GM19452 (cell line): ENCODE results near the gene AKAP12.

Experiments used
- ATAC-seq: cut with Tn5 transposase; IDR thresholded peaks from one replicate; pipeline ENCODE4 v1.9.1; 2021; ENCODE audit not compliant: unreplicated experiment

AKAP12 gene

DNA sequence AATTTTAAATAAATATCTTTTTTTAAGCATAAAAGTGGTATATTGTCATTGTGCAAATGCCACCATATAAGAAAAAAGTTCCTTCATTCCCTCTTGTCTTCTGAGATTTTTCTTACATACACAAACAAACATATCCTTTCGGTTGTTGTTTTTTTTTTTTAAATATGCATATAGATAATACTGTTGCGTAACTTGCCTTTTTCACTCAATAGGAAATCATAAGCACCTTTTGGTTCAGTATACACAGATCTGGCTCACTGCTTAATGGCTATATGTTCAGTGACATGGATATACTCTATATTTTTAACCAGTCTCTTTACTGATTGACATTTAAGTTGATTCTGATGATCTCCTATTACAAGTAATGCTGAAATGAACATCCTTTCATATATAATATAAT, 40.1 kb downstream of the AKAP12 start:
- no peak for ATAC-seq

- no peak for ATAC-seq
Measured at GRCh38 chr6:151280859-151281258, 41.1 kb downstream of the AKAP12 start.

GRCh38 chr6:151284012-151284411, 44.2 kb downstream of the AKAP12 start:
- peak; percentile 63 for ATAC-seq

DNA sequence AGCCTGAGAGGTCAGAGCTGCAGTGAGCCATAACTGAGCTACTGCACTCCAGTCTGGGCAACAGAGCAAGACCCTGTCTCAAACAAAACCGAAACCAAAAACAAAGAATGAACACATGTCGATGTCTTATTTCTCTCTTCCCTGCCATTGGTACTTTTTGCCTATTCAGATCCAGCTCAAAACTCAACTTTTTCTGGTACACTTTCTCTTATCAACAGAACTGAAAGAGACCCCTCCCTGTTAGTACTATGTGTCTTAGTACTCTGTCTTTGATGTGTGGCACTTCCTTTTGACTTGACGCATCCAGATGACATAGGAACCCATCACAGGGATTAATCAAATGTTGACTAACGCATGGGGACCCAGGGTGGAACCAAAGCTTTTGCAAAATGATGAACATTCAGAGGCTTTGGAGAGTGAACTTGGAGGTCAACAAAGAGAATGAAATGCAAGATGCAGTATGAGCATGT, 44.8 kb downstream of the AKAP12 start:
- peak; percentile 52 for ATAC-seq

DNA sequence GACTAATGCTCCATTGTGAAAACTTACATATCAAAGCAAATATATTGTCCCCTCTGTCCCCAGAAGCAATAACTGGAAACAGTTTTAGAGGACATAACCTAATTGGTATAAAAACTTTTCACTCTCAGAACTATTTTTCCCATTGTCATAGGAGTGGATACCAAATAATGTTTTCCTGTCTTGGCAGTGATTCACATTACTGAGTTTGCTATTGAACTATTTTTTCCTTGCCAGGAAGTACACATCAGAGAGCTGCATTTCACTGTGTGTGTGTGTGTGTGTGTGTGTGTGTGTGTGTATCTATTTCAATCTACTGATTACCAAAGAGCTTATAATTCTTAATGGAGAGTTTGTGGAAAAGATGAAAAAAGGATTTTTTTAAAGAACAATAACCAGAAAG, 45.4 kb downstream of the AKAP12 start:
- ATAC-seq, result no peak

DNA sequence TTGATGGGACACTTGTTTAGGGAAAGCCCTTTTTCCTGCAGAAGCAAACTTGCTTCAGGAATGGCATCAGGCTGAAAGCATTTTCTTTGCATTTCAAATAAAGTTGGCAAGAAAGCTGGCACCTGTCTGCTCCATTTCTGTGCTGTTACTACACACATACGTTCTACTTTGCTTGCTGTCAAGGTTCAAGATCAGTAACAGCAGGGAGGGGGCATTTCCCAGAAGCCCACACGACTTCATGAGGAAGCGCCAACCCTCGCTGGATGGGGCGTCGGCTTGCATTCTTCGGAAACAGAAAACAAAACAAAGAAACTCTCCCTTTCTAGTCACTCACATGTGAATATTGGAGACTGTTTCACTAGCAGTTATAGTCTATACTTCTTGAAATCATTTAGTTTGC, 46.4 kb downstream of the AKAP12 start:
- no peak for ATAC-seq

DNA sequence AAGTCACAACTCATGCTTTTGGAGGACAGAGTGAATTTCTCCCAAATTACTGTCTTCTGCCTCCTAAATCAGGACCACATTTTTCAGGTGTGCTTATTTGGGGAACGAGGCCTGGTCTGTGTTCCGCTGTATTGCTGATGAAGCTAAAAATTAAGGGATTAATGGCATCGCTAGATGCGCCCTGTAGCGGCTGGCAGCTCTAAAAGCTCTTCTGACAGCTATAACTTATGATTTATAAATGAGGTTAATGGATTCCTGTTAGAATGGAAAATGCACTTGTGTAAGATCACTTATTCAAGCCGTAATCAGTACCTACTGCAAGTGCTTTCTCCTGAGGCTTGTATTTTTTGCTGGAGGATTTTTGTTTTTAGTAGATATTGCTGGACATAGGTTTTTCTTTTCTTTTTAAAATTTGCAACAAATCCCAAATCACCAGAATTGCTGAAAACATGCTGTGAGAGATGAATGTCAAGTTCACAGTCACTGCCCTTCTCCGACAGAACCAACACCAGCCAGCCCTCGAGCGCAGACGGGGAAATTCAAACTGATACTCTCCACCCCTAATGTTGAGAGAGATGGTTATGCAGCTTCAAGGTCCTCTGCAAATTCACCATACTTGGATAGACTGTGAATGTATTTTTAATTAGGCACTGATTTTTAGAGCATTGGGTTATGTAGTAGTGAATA, 49.1 kb downstream of the AKAP12 start:
- ATAC-seq, result no peak

- no peak for ATAC-seq
Measured at GRCh38 chr6:151289399-151290007, 49.7 kb downstream of the AKAP12 start.

DNA sequence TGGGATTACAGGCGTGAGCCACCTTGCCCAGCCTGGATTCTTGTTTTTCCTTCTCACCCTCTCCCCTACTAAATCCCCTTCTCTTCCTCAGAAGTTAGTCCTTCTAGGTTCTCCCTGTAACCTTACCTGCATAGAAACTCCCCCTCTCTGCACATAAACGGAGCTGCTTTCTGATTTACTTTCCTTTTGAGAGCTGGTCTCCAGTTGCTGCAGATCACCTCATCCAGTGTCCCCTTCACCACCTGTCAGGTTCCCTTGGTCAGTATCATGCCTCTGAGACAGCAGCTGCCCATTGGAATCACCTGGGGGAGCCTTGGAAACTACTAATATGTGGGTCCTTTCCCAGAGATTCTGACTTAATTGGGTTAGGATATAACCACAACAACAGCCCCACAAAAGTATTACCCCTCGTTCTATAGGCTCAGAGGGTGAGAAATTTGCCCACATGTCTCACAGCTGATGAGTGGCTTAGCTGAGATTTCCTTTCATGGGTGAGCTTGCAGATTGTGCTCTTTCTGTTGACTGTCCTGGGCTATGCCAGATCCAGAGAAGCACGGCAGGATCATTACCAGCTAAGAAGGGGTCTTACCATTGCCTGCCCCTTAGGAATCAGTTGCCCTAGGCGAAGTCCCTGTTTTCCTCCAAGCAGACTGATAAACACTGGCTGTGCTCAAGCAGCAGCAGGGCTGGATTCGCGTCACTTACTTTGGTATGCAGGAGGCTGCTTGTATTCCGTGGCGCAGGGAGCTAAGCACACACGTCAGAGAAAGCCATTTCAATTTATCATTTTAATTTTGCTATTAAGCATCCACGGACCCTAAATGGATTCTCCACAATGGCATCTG, 51.3 kb downstream of the AKAP12 start:
- no peak for ATAC-seq

DNA sequence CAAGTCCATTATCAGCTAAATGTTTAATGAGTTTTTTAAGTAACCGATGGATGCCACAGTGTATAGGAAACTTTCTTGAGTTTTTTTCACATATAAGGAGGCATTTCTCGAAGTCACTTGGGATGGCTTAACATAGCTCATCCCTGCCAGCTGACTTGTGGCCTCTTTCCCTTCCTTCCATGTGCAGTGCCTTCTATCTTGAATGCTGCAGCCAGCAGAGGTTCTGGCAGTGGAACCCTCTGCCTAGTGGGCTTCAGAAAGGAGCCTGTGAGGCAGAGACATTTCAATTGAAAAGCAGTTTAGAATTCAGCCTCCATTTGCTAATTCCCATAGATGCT, 51.9 kb downstream of the AKAP12 start:
- no peak for ATAC-seq

DNA sequence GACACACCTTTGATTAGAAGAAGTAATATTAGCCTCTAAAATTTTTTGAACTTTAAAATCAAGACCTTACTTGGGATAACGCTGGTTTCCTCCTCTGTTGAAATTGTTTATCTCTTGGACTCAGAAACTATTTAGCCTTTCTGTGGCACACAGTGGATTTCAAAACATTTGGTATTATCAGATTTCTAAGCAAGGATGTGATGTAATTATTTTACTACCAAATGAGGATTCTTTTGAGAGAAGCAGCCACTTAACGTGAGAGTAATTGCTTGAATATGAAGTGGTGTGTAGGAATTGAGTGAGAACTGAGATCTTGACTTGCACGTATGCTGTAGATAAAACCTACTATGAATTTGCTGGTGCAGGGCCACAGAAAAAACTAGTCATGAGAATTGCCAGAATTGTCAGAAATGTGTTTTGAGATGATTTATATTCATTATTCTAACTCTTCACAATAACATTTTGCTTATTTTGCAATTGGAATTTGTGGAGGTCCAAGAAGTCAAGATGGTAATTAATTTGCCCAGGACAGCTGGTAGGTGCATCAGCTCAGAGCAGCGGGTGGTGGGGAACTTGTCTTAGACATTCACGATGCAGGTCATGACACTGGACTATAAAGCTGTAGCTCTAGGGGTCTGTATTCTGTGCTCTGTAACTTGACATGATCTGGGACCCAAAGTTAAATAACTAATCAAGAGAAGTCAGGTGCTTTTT, 53.4 kb downstream of the AKAP12 start:
- no peak for ATAC-seq

DNA sequence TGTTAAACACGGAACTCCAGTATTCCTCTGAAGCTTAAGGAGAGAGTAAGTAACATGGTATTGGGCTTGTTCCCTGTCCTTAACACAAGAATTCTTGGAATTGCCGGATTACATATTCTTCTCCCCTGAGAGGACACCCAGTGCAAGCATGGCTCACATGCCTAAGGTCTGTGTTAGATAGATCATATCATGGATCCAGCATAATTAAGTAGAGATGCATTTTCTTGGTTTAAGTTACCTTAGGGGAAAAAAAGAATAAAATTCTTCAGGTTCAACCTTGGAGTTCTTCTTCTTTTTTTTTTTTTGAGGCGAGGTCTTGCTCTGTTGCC, 53.9 kb downstream of the AKAP12 start:
- ATAC-seq, result no peak

GRCh38 chr6:151294561-151295101, 54.9 kb downstream of the AKAP12 start:
- ATAC-seq, result no peak

- ATAC-seq, result no peak
Measured at GRCh38 chr6:151297886-151298285, 58.1 kb downstream of the AKAP12 start.

DNA sequence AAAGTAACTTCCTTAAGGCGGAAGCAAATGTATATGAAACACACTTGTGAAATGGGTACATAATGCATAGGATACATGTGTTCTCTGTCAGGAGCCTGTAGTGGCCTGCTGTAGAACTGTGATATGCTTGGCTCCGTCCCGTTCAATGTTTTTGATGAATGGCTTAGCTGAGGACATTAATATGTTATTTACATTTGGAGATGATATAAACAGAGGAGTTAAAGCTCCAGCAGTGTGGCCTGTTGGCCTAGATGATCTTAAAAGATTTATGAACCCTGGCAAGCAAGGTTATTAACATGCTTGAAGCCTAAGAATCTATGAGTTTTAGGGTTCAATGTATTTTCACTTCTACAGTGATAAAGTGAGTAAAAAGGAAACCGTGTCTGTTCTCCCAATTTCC, 59.2 kb downstream of the AKAP12 start:
- no peak for ATAC-seq

- no peak for ATAC-seq
Measured at GRCh38 chr6:151300267-151300991, 60.7 kb downstream of the AKAP12 start.

DNA sequence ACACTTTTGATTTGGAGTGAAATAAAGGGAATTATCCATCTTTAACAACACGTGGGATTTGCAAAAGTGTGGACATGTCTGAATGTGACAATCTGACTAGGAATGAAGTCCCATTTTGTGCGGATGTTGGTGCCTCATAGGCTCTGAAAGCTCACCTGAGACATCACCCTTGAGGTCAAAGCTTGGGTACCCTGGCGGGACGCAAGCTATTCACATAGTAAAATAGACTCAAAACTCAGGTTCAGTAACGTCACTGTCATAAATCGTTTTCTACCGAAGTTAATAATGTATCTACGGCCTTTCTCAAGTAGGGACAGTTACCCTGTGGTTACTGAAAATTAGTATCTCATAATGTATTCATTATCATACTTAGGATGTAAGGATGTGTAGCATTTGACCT, 61.8 kb downstream of the AKAP12 start:
- no peak for ATAC-seq

DNA sequence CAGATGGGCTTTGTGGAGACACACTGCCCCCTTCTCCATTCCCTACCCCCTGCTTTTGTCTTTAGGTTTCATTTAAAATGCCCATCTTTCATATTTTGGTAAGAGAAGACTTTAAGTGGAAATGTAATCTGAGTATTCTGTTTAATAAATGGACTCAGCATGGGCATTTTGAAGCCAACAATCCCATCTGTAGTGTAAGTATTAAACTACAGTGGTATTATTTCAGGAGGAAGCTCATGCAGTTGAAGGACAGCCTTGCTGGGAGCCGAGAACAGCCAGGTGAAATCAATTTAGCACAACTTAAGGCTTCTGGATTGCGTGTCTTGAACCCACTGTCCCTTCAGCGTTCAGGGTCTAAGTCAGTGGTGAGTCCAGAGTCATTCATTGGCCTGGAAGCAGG, 63.5 kb downstream of the AKAP12 start:
- no peak for ATAC-seq

DNA sequence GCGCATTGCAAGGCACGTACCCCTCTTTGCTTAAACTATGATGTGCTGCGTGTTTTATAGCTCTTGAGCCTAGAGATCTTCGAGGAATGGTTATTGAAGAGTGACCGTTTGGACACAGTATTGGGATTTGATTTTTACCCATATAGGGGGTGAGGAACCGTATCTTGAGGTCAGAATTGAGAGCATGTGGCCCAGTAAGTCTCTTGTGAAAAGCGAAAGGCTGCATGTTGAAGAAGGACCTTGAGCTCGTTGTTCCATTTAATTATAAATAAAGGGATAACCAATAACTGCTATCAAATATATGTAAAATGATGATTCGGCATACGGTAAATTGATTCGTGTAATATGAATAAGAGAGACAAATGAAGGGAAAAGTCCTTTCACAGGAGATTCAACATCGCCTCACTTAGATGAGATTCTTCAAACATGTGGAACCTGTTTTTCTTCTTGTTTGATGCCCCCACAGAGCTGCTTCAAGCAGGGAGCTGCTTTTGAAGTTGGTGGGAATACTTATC, 66.6 kb downstream of the AKAP12 start:
- ATAC-seq, result no peak

DNA sequence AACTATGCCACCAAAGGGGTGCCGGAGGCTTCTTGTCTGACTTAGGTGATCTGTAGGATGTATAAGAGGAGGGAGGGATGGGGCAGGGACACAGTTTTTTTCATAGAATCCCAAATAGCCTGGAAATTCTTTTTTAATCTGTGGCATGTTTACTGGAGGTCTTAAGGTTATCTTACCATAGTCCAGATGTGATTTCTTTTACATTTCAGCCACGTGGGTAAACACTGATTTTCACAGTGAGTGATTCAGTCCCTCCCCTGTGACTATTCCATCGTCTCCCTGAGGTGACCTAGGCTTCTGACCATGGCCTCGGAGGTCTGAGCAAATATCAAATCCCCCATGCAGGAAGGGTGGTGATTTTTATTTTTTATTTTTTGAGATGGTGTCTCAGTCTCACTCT, 67.7 kb downstream of the AKAP12 start:
- no peak for ATAC-seq
